ENCODE measurements around the gene SPAAR. TPM values are rescaled to one million over a fixed set of nuclear protein-coding genes. Genes with fewer than 3 reads are reported as not detected.
A peak's percentile ranks its signal among the peaks of the same experiment; 100 is the strongest.

Gene SPAAR
- total and polyA plus RNA-seq, 11 donors: 4.1 to 11.3 (median 7.0) TPM

GRCh38 chr9:35869621-35870216, 39.6 kb upstream of the SPAAR start:
- peaks cover 0 to 5% (median 0%) of the 10 kb centered on the region in 9 donors for H3K27me3 ChIP-seq
- intact Hi-C loops (cut with DNase I): loop anchor here in 1 of 10 donors (5.0 kb wide), 1 partner anchor 32 kb away; no protein-coding TSS in a partner anchor
- H3K4me1 ChIP-seq: no peaks in the 10 kb centered on the region
- no peaks in the 10 kb centered on the region for H3K9me3 ChIP-seq
- 91 to 95% (median 92%) methylated on average over 17 to 19 of the region's 19 CpGs for WGBS, 4 donors
- ATAC-seq: peak in 1 of 4 donors; percentile 21
- no peaks in the 10 kb centered on the region for H3K36me3 ChIP-seq
- H3K4me3 ChIP-seq: no peak overlapping the region
- H3K27ac ChIP-seq: no peak overlapping the region
- TF ChIP-seq POLR2A (IDR thresholded peaks at IDR 0.05) (no peak), CTCF (IDR thresholded peaks at IDR 0.05) (no peak)
- DNase-seq: no peak

GRCh38 chr9:35870351-35870923, 38.9 kb upstream of the SPAAR start, which contains the start of gene OR13J1:
Gene OR13J1 (minus strand): TSS chr9:35870401. CDS start chr9:35870401, 0 bp downstream.
- Histone ChIP-seq H3K4me3 (no peak within 1 kb of the TSS), H3K27ac (no peak within 1 kb of the TSS), H3K4me1 (no peaks in the 10 kb centered on the region), H3K27me3 (peaks cover 0 to 5% (median 0%) of the 10 kb centered on the region in 9 donors), H3K9me3 (peaks cover 0 to under 1% (median 0%) of the 10 kb centered on the region in 12 donors), H3K36me3 (no peaks in the 10 kb centered on the region)
- no peak for DNase-seq
- 85 to 91% (median 90%) methylated on average over 8 of the region's 8 CpGs for WGBS, 4 donors
- TF ChIP-seq CTCF (IDR thresholded peaks at IDR 0.05) (no peak), POLR2A (IDR thresholded peaks at IDR 0.05) (no peak)
- intact Hi-C loops (cut with DNase I): loop anchor here in 1 of 10 donors (5.0 kb wide), 1 partner anchor 33 kb away; no protein-coding TSS in a partner anchor
- no peak for ATAC-seq

GRCh38 chr9:35871545-35871944, 37.7 kb upstream of the SPAAR start:
- TF ChIP-seq CTCF (IDR thresholded peaks at IDR 0.05) (no peak), POLR2A (IDR thresholded peaks at IDR 0.05) (no peak)
- Histone ChIP-seq H3K4me1 (no peaks in the 10 kb centered on the region), H3K36me3 (no peaks in the 10 kb centered on the region), H3K27ac (no peak overlapping the region), H3K4me3 (no peak overlapping the region), H3K27me3 (peaks cover 0 to 6% (median 0%) of the 10 kb centered on the region in 9 donors), H3K9me3 (peaks cover 0 to 7% (median 0%) of the 10 kb centered on the region in 12 donors)
- DNase-seq (no peak), ATAC-seq (peak in 2 of 4 donors; percentile 27 to 47)
- intact Hi-C loops (cut with DNase I): loop anchor here in 1 of 10 donors (5.0 kb wide), 1 partner anchor 34 kb away; no protein-coding TSS in a partner anchor
- 55 to 64% (median 57%) methylated on average over 3 of the region's 3 CpGs for WGBS, 4 donors

DNA sequence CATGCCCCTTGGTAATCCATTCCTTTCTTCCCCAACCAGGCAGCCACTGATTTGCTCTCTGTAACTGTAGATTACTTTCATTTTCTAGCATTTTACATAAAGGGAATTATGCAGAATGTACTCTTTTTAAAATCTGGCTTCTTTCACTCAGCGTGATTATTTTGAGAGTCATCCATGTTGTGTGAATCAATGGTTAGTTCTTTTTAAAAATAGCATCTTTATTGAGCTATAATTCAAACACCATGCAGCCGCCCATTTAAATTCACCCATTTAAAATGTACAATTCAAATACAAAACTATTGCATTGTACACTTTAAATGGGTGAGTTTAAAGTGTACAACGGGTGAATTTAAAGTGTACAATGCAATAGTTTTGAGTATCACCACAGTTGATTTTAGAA, 36.8 kb upstream of the SPAAR start:
- Histone ChIP-seq H3K4me3 (no peak overlapping the region), H3K27ac (no peak overlapping the region), H3K27me3 (peaks cover 0 to 6% (median 0%) of the 10 kb centered on the region in 9 donors), H3K4me1 (no peaks in the 10 kb centered on the region), H3K36me3 (no peaks in the 10 kb centered on the region), H3K9me3 (peaks cover 0 to 16% (median 4%) of the 10 kb centered on the region in 12 donors)
- TF ChIP-seq POLR2A (IDR thresholded peaks at IDR 0.05) (no peak), CTCF (IDR thresholded peaks at IDR 0.05) (no peak)
- 68 to 83% (median 75%) methylated on average over 3 of the region's 3 CpGs for WGBS, 4 donors
- DNase-seq (no peak), ATAC-seq (no peak)
- intact Hi-C loops (cut with DNase I): loop anchor here in 1 of 10 donors (5.0 kb wide), 1 partner anchor 35 kb away; no protein-coding TSS in a partner anchor

All from heart left ventricle (tissue), 16 donors.